Ishikawa (cell line): ENCODE results near the gene BIRC7.

Source experiments
- EP300 ChIP-seq: IDR thresholded peaks from 2 replicates; pipeline ENCODE4 v1.6.1; 2012; ENCODE audit warnings: borderline replicate concordance
- FOXM1 ChIP-seq: IDR thresholded peaks from 2 replicates; pipeline ENCODE4 v1.6.1; 2012; ENCODE audit warnings: low read depth, borderline replicate concordance
- RAD21 ChIP-seq: IDR thresholded peaks from 2 replicates; pipeline ENCODE4 v1.6.1; 2012; ENCODE audit warnings: low read depth
- TAF1 ChIP-seq: IDR thresholded peaks from 2 replicates; pipeline ENCODE4 v1.6.1; 2012; ENCODE audit warnings: low read depth, mild to moderate bottlenecking
- YY1 ChIP-seq: IDR thresholded peaks from 2 replicates; pipeline ENCODE4 v1.6.1; 2012; ENCODE audit warnings: low read depth
- TF ChIP-seq, protein P1 (sequence below): IDR thresholded peaks from 2 replicates; pipeline ENCODE4 v1.6.1; 2012
- TF ChIP-seq, protein P2 (sequence below): IDR thresholded peaks from 2 replicates; pipeline ENCODE4 v1.6.1; 2012; ENCODE audit warnings: low read depth, mild to moderate bottlenecking

DNA sequence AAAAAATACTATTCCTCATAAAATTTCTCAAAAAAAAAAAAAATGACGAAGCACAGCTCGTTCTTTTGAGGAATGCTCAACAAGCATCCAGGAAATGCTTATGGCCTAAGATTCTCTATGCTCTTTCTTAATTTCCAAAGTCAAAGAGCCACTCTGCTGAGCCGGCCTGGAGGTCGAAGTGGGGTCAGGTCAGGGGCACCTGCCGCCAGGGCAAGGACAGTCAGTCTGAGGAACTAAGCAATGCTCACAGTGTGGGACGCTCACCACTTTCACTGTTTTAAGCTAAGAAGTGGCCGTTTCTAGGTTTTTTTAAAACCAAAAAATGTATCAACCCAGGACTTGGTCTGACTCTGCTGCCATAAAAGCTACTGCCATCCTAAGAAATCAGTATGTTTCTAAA, 37.1 kb upstream of the BIRC7 start:
- TF ChIP-seq RAD21 (no peak), YY1 (no peak), TAF1 (no peak), FOXM1 (no peak), EP300 (no peak)
- TF ChIP-seq, protein P1, sequence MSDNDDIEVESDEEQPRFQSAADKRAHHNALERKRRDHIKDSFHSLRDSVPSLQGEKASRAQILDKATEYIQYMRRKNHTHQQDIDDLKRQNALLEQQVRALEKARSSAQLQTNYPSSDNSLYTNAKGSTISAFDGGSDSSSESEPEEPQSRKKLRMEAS, result no peak
- TF ChIP-seq, protein P2, sequence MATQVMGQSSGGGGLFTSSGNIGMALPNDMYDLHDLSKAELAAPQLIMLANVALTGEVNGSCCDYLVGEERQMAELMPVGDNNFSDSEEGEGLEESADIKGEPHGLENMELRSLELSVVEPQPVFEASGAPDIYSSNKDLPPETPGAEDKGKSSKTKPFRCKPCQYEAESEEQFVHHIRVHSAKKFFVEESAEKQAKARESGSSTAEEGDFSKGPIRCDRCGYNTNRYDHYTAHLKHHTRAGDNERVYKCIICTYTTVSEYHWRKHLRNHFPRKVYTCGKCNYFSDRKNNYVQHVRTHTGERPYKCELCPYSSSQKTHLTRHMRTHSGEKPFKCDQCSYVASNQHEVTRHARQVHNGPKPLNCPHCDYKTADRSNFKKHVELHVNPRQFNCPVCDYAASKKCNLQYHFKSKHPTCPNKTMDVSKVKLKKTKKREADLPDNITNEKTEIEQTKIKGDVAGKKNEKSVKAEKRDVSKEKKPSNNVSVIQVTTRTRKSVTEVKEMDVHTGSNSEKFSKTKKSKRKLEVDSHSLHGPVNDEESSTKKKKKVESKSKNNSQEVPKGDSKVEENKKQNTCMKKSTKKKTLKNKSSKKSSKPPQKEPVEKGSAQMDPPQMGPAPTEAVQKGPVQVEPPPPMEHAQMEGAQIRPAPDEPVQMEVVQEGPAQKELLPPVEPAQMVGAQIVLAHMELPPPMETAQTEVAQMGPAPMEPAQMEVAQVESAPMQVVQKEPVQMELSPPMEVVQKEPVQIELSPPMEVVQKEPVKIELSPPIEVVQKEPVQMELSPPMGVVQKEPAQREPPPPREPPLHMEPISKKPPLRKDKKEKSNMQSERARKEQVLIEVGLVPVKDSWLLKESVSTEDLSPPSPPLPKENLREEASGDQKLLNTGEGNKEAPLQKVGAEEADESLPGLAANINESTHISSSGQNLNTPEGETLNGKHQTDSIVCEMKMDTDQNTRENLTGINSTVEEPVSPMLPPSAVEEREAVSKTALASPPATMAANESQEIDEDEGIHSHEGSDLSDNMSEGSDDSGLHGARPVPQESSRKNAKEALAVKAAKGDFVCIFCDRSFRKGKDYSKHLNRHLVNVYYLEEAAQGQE, result no peak
